OCI-LY1 (cell line): ENCODE measurements around the gene DCAF5.

Experiments
- CTCF ChIP-seq: fragments of 200-600 bp; sonication (generic), shearing (Covaris generic); IDR thresholded peaks from 2 replicates; pipeline ENCODE4 v1.5.1; 2017; ENCODE audit warnings: mild to moderate bottlenecking, antibody characterized with exemption, low read length, moderate library complexity, mixed read lengths
- EZH2 ChIP-seq: fragments of 200-600 bp; sonication (generic), shearing (Covaris generic); IDR thresholded peaks from 2 replicates; pipeline ENCODE4 v1.8.0; 2017; ENCODE audit warnings: borderline replicate concordance, mixed run types, mild to moderate bottlenecking, antibody characterized with exemption, low read length, moderate library complexity, mixed read lengths

- no peak for TF ChIP-seq CTCF
- TF ChIP-seq EZH2: no peak
Measured at GRCh38 chr14:69114763-69115162, 38.2 kb downstream of the DCAF5 start.
